Measurements from ENCODE around the gene PRSS57.
"Not testable (repeated sequence)": the region's sequence is repeated elsewhere in the genome, so short reads cannot be mapped to it uniquely, and the experiment has no call there.

The PRSS57 gene

GRCh38 chr19:674282-675151 is 20.7 kb downstream of the PRSS57 start:
- DNase-seq (ENCODE audit: low read depth): no peak

GRCh38 chr19:670609-671075 is 24.6 kb downstream of the PRSS57 start:
- DNase-seq (ENCODE audit: low read depth): no peak

- DNase-seq (ENCODE audit: low read depth): not testable (repeated sequence)
These were observed 26.4 kb downstream of the PRSS57 start for GRCh38 chr19:668675-669434.

- DNase-seq (ENCODE audit: low read depth): not testable (repeated sequence)
These were observed 28.2 kb downstream of the PRSS57 start for GRCh38 chr19:666985-667573.

GRCh38 chr19:664913-665443 is 30.3 kb downstream of the PRSS57 start:
- DNase-seq (ENCODE audit: low read depth): no peak

- no peak for DNase-seq (ENCODE audit: low read depth)
These were observed 31.6 kb downstream of the PRSS57 start for GRCh38 chr19:663682-664117.

GRCh38 chr19:662962-663681 is 32.1 kb downstream of the PRSS57 start, which contains the start of gene RNF126:
TSS of gene RNF126 (minus strand) at chr19:663214. CDS start at chr19:663121, 93 bp downstream.
- peak; percentile 40 for DNase-seq (ENCODE audit: low read depth)

GRCh38 chr19:662207-662961 is 32.9 kb downstream of the PRSS57 start:
- no peak for DNase-seq (ENCODE audit: low read depth)

GRCh38 chr19:661427-662196 is 33.6 kb downstream of the PRSS57 start:
- no peak for DNase-seq (ENCODE audit: low read depth)

- DNase-seq (ENCODE audit: low read depth): no peak
These were observed 34.3 kb downstream of the PRSS57 start for GRCh38 chr19:660793-661426.

GRCh38 chr19:658916-659839 is 36.1 kb downstream of the PRSS57 start:
- DNase-seq (ENCODE audit: low read depth): no peak

- no peak for DNase-seq (ENCODE audit: low read depth)
These were observed 37.0 kb downstream of the PRSS57 start for GRCh38 chr19:658059-658839.

GRCh38 chr19:657611-658010 is 37.6 kb downstream of the PRSS57 start:
- no peak for DNase-seq (ENCODE audit: low read depth)

GRCh38 chr19:656751-657559 is 38.3 kb downstream of the PRSS57 start:
- DNase-seq (ENCODE audit: low read depth): no peak

GRCh38 chr19:655691-656090 is 39.6 kb downstream of the PRSS57 start:
- DNase-seq (ENCODE audit: low read depth): no peak

- DNase-seq (ENCODE audit: low read depth): no peak
These were observed 41.8 kb downstream of the PRSS57 start for GRCh38 chr19:653425-653824.
